IMR-90 (cell line): ENCODE data around the gene TTC8. TPM values are rescaled to one million over a fixed set of nuclear protein-coding genes. Genes with fewer than 3 reads are reported as not detected.

Experiments
- ATAC-seq: fragments of 200-7000 bp; cut with Tn5 transposase; 2 replicates; pipeline ENCODE4 v1.9.1; 2020; ENCODE audit warnings: low read depth, mild to moderate bottlenecking, moderate library complexity
- BruUV-seq: library from RNA; stranded (reverse); fragments of 400-500 nt; replicated peaks from 2 replicates; lab custom pipeline; 2021; lab: Mats Ljungman, UMichigan
- CTCF ChIA-PET: fragments of 300-600 bp; formaldehyde crosslinking; extraction: SDS; loops from one replicate; lab custom pipeline; 2021; ENCODE audit warnings: antibody characterized with exemption; lab: Yijun Ruan, JAX
- POLR2A ChIA-PET: fragments of 300-600 bp; sonication (Branson Sonifier 250); formaldehyde crosslinking; loops from one replicate; lab custom pipeline; 2022; ENCODE audit warnings: antibody characterized with exemption; ENCODE audit not compliant: unreplicated experiment; lab: Charles Lee
- DNase-seq: peaks from one replicate; pipeline ENCODE4 v3.0.0; 2013
- H2AFZ ChIP-seq: replicated peaks from 2 replicates; pipeline ENCODE3; 2013; ENCODE audit warnings: low read length, mild to moderate bottlenecking; ENCODE audit not compliant: poor library complexity
- H2AK5ac ChIP-seq: 2 replicates; pipeline ENCODE4 v1.6.1; 2013; ENCODE audit warnings: low read depth, low read length, inconsistent platforms
- H2AK9ac ChIP-seq: replicated peaks from 2 replicates; pipeline ENCODE3; 2013; ENCODE audit warnings: mild to moderate bottlenecking, low read depth, low read length, moderate library complexity; ENCODE audit not compliant: poor library complexity
- H2BK120ac ChIP-seq: 2 replicates; pipeline ENCODE4 v1.6.1; 2013; ENCODE audit warnings: low read depth, low read length, inconsistent platforms
- H2BK15ac ChIP-seq: 3 replicates; pipeline ENCODE4 v1.6.1; 2013; ENCODE audit warnings: low read depth, low read length, inconsistent platforms
- H2BK20ac ChIP-seq: 2 replicates; pipeline ENCODE4 v1.6.1; 2013; ENCODE audit warnings: low read depth, mild to moderate bottlenecking, inconsistent platforms, low read length, moderate library complexity
- H2BK5ac ChIP-seq: 2 replicates; pipeline ENCODE4 v1.6.1; 2013; ENCODE audit warnings: mild to moderate bottlenecking, low read depth, low read length, inconsistent platforms; ENCODE audit not compliant: poor library complexity, severe bottlenecking
- H3K14ac ChIP-seq: replicated peaks from 2 replicates; pipeline ENCODE4 v1.6.1; 2013; ENCODE audit warnings: low read depth, low read length, inconsistent platforms
- H3K18ac ChIP-seq: 2 replicates; pipeline ENCODE4 v1.6.1; 2013; ENCODE audit warnings: low read depth, low read length, control low read depth
- H3K23ac ChIP-seq: 2 replicates; pipeline ENCODE4 v1.6.1; 2013; ENCODE audit warnings: low read depth, low read length, inconsistent platforms
- H3K27ac ChIP-seq: 2 replicates; pipeline ENCODE4 v1.5.1; 2013; ENCODE audit warnings: mild to moderate bottlenecking, control low read depth, low read length; ENCODE audit not compliant: insufficient read depth
- H3K27me3 ChIP-seq: 2 replicates; pipeline ENCODE4 v1.6.1; 2013; ENCODE audit warnings: low read length; ENCODE audit not compliant: control insufficient read depth, insufficient read depth
- H3K36me3 ChIP-seq: 2 replicates; pipeline ENCODE4 v1.6.1; 2013; ENCODE audit warnings: low read length, mixed read lengths; ENCODE audit not compliant: control insufficient read depth, insufficient read depth
- H3K4ac ChIP-seq: 2 replicates; pipeline ENCODE4 v1.6.1; 2013; ENCODE audit warnings: low read depth, low read length, inconsistent platforms
- H3K4me1 ChIP-seq: 2 replicates; pipeline ENCODE4 v1.6.1; 2013; ENCODE audit warnings: low read length, mixed read lengths; ENCODE audit not compliant: control insufficient read depth, insufficient read depth
- H3K4me2 ChIP-seq: 2 replicates; pipeline ENCODE4 v1.6.1; 2013; ENCODE audit warnings: low read depth, mild to moderate bottlenecking, control low read depth, low read length, moderate library complexity
- H3K4me3 ChIP-seq: 2 replicates; pipeline ENCODE4 v1.5.1; 2013; ENCODE audit warnings: low read depth, mild to moderate bottlenecking, control low read depth, low read length, moderate library complexity; ENCODE audit not compliant: insufficient read depth
- H3K56ac ChIP-seq: 2 replicates; pipeline ENCODE4 v1.6.1; 2013; ENCODE audit warnings: low read length, inconsistent platforms; ENCODE audit not compliant: insufficient read depth; ENCODE audit errors: extremely low read depth
- H3K79me1 ChIP-seq, 2 experiments: 2 replicates each; pipeline ENCODE4 v1.6.1; 2013; ENCODE audit warnings: low read length in 2 of 2, inconsistent platforms in 1 of 2, low read depth in 1 of 2
- H3K9ac ChIP-seq: 2 replicates; pipeline ENCODE4 v1.6.1; 2013; ENCODE audit warnings: low read depth, low read length, control low read depth
- H3K9me1 ChIP-seq: 2 replicates; pipeline ENCODE4 v1.6.1; 2013; ENCODE audit warnings: low read length, inconsistent platforms; ENCODE audit not compliant: insufficient read depth
- H3K9me3 ChIP-seq: 2 replicates; pipeline ENCODE4 v1.6.1; 2013; ENCODE audit warnings: low read length; ENCODE audit not compliant: control insufficient read depth, insufficient read depth
- H4K20me1 ChIP-seq: 2 replicates; pipeline ENCODE4 v1.6.1; 2013; ENCODE audit warnings: low read length, inconsistent platforms; ENCODE audit not compliant: insufficient read depth
- H4K5ac ChIP-seq: 2 replicates; pipeline ENCODE4 v1.6.1; 2013; ENCODE audit warnings: mild to moderate bottlenecking, low read depth, low read length, control low read depth
- H4K8ac ChIP-seq, 2 experiments: 2 replicates each; pipeline ENCODE4 v1.6.1; 2013; ENCODE audit warnings: low read depth in 2 of 2, low read length in 2 of 2, control low read depth in 1 of 2, inconsistent platforms in 1 of 2
- H4K91ac ChIP-seq: 2 replicates; pipeline ENCODE4 v1.6.1; 2013; ENCODE audit warnings: low read depth, low read length, inconsistent platforms; ENCODE audit not compliant: insufficient read depth
- BHLHE40 ChIP-seq: fragments of 150-350 bp; IDR thresholded peaks from 2 replicates; pipeline ENCODE4 v1.6.1; 2016; ENCODE audit warnings: mild to moderate bottlenecking, low read depth, low read length
- CEBPB ChIP-seq: IDR thresholded peaks from 2 replicates; pipeline ENCODE4 v1.6.1; 2012; ENCODE audit warnings: low read depth, low read length, improper control_type of control experiment
- CHD1 ChIP-seq: IDR thresholded peaks from 2 replicates; pipeline ENCODE4 v1.6.1; 2012; ENCODE audit warnings: low read depth, low read length, improper control_type of control experiment
- FOS ChIP-seq: fragments of 150-350 bp; IDR thresholded peaks from 2 replicates; pipeline ENCODE4 v1.6.1; 2016; ENCODE audit warnings: low read depth, low read length
- MAFK ChIP-seq: IDR thresholded peaks from 2 replicates; pipeline ENCODE4 v1.6.1; 2012; ENCODE audit warnings: low read depth, low read length, improper control_type of control experiment
- MAZ ChIP-seq: IDR thresholded peaks from 2 replicates; pipeline ENCODE4 v1.6.1; 2012; ENCODE audit warnings: low read depth, mild to moderate bottlenecking, low read length, improper control_type of control experiment, moderate library complexity, borderline replicate concordance
- MXI1 ChIP-seq: IDR thresholded peaks from 2 replicates; pipeline ENCODE4 v1.6.1; 2012; ENCODE audit warnings: low read depth, mild to moderate bottlenecking, low read length, moderate library complexity, borderline replicate concordance
- NFE2L2 ChIP-seq: fragments of 150-350 bp; IDR thresholded peaks from 2 replicates; pipeline ENCODE4 v1.6.1; 2016; ENCODE audit warnings: low read depth, mild to moderate bottlenecking, low read length
- POLR2A ChIP-seq: IDR thresholded peaks from 2 replicates; pipeline ENCODE4 v1.6.1; 2012; ENCODE audit warnings: mild to moderate bottlenecking, low read depth, low read length
- RAD21 ChIP-seq: IDR thresholded peaks from 2 replicates; pipeline ENCODE4 v1.6.1; 2012; ENCODE audit warnings: low read length, improper control_type of control experiment
- RCOR1 ChIP-seq: IDR thresholded peaks from 2 replicates; pipeline ENCODE4 v1.6.1; 2012; ENCODE audit warnings: mild to moderate bottlenecking, low read length, improper control_type of control experiment; ENCODE audit not compliant: insufficient replicate concordance
- RFX5 ChIP-seq: IDR thresholded peaks from 2 replicates; pipeline ENCODE4 v1.8.0; 2012; ENCODE audit warnings: low read depth, mild to moderate bottlenecking, low read length, moderate library complexity
- SMC3 ChIP-seq: fragments of 150-350 bp; IDR thresholded peaks from 2 replicates; pipeline ENCODE4 v1.6.1; 2016; ENCODE audit warnings: low read depth, mild to moderate bottlenecking, antibody characterized with exemption, low read length, moderate library complexity
- USF2 ChIP-seq: fragments of 150-350 bp; IDR thresholded peaks from 2 replicates; pipeline ENCODE4 v1.6.1; 2017; ENCODE audit warnings: mild to moderate bottlenecking, antibody characterized with exemption, low read length, low read depth
- WGBS, 2 experiments: methylation state at CpG; one replicate each; pipeline versions ENCODE4 v1.1.5 to v1.1.7; 2013; ENCODE audit warnings: missing lambda C conversion rate in 2 of 2; ENCODE audit not compliant: insufficient read length in 1 of 2; ENCODE audit errors: extremely low coverage in 2 of 2; 5-methylcytosine and 5-hydroxymethylcytosine counted together
- dilution Hi-C: fragments of 300-500 bp; cut with HindIII; formaldehyde crosslinking; loops from one replicate; pipeline ENCODE4 v1.14.3; 2018; ENCODE audit warnings: low sequenced_read_pairs; ENCODE audit not compliant: unreplicated experiment
- in situ Hi-C: fragments of 300-500 bp; cut with MboI; formaldehyde crosslinking; loops from 3 replicates; pipeline ENCODE4 v1.14.3; 2019; ENCODE audit warnings: low sequenced_read_pairs, inconsistent platforms, mixed read lengths
- intact Hi-C: fragments of 100-400 bp; cut with micrococcal nuclease; formaldehyde crosslinking; loops from 2 replicates; pipeline ENCODE4 v1.10.0; 2022
- polyA plus RNA-seq, 3 experiments: library from polyadenylated mRNA; depleted of rRNA; stranded (reverse); fragments of >200 nt; gene quantifications; 2 replicates each; pipeline ENCODE4 v1.2.3, GENCODE V29; 2012; ENCODE audit warnings: low replicate concordance in 1 of 3
- total RNA-seq: library from RNA; depleted of rRNA; stranded (reverse); fragments of >200 nt; gene quantifications from 2 replicates; pipeline ENCODE4 v1.2.3, GENCODE V29; 2012
- TF ChIP-seq, protein P1 (sequence below): fragments of 150-350 bp; IDR thresholded peaks from 2 replicates; pipeline ENCODE4 v1.6.1; 2016; ENCODE audit warnings: low read depth, mild to moderate bottlenecking, low read length, moderate library complexity, borderline replicate concordance
- TF ChIP-seq, protein P2 (sequence below): conservative IDR thresholded peaks from 2 replicates; pipeline ENCODE4 v1.5.1; 2012; ENCODE audit warnings: mild to moderate bottlenecking, low read depth, low read length, improper control_type of control experiment

TTC8 gene
- total and polyA plus RNA-seq, 2 of the 4 experiments (the other 2 are of a cell fraction): 48.9 to 84.2 TPM

DNA sequence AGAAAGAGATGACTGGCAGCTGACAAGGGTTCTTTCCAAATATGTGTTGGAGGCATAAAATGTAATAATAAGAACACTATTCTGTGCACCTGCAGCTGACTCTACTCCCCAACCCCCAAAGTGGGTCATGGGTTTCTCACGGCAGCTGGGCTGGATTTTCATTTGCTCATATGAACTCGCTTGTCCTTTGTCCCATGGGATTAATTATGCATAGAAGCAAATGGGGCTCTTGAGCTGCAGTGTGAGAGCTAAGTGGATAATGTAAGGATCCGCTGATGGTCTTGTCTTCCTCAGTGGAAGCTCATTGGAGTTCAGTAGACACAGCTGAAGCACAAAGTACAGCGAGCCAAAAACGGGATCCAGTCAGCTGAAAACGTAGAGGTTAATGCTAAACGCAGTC, 46.3 kb downstream of the TTC8 start:
- H2BK120ac ChIP-seq: no peak overlapping the region; the same call in 1 of the 2 replicates
- no peak overlapping the region for H3K27ac ChIP-seq
- H3K36me3 ChIP-seq: peaks cover 15% of the 10 kb centered on the region
- no peak overlapping the region for H4K91ac ChIP-seq
- in situ Hi-C loops: no loop called here
- no peak overlapping the region for H3K14ac ChIP-seq
- no peaks in the 10 kb centered on the region for H3K27me3 ChIP-seq
- no peak overlapping the region for H2AK9ac ChIP-seq
- intact Hi-C loops: no loop called here
- DNase-seq (no peak), ATAC-seq (no peak)
- no peaks in the 10 kb centered on the region for H3K9me3 ChIP-seq
- H3K18ac ChIP-seq: no peak overlapping the region; the same call in 1 of the 2 replicates
- no peaks in the 10 kb centered on the region for H4K20me1 ChIP-seq
- no peak overlapping the region for H3K56ac ChIP-seq
- no peak overlapping the region for H3K4me3 ChIP-seq
- peaks cover 2% of the 10 kb centered on the region for H3K4me1 ChIP-seq
- no peak overlapping the region for H4K5ac ChIP-seq
- no peak overlapping the region for H2AFZ ChIP-seq
- peak overlapping the region; percentile 29; the same call in 1 of the 2 replicates for H3K4ac ChIP-seq
- no peak overlapping the region; the same call in 1 of the 2 replicates for H2AK5ac ChIP-seq
- no peak overlapping the region for H4K8ac ChIP-seq
- H2BK15ac ChIP-seq: no peak overlapping the region
- H3K9ac ChIP-seq: no peak overlapping the region
- no TSS peak for BruUV-seq
- peaks cover 3% of the 10 kb centered on the region for H3K9me1 ChIP-seq
- TF ChIP-seq RCOR1: no peak
- TF ChIP-seq USF2: no peak
- TF ChIP-seq SMC3: no peak
- TF ChIP-seq MXI1: no peak
- TF ChIP-seq, protein P1, sequence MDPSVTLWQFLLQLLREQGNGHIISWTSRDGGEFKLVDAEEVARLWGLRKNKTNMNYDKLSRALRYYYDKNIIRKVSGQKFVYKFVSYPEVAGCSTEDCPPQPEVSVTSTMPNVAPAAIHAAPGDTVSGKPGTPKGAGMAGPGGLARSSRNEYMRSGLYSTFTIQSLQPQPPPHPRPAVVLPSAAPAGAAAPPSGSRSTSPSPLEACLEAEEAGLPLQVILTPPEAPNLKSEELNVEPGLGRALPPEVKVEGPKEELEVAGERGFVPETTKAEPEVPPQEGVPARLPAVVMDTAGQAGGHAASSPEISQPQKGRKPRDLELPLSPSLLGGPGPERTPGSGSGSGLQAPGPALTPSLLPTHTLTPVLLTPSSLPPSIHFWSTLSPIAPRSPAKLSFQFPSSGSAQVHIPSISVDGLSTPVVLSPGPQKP: no peak
- no peak for TF ChIP-seq RAD21
- no peak for TF ChIP-seq CEBPB
- TF ChIP-seq CHD1: no peak
- TF ChIP-seq RFX5: no peak
- no peak for TF ChIP-seq FOS
- TF ChIP-seq POLR2A: no peak
- no peak for TF ChIP-seq MAFK
- no peak for TF ChIP-seq MAZ
- TF ChIP-seq, protein P2, sequence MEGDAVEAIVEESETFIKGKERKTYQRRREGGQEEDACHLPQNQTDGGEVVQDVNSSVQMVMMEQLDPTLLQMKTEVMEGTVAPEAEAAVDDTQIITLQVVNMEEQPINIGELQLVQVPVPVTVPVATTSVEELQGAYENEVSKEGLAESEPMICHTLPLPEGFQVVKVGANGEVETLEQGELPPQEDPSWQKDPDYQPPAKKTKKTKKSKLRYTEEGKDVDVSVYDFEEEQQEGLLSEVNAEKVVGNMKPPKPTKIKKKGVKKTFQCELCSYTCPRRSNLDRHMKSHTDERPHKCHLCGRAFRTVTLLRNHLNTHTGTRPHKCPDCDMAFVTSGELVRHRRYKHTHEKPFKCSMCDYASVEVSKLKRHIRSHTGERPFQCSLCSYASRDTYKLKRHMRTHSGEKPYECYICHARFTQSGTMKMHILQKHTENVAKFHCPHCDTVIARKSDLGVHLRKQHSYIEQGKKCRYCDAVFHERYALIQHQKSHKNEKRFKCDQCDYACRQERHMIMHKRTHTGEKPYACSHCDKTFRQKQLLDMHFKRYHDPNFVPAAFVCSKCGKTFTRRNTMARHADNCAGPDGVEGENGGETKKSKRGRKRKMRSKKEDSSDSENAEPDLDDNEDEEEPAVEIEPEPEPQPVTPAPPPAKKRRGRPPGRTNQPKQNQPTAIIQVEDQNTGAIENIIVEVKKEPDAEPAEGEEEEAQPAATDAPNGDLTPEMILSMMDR: no peak
- TF ChIP-seq BHLHE40: no peak
- TF ChIP-seq NFE2L2: no peak
- H3K4me2 ChIP-seq: no peak overlapping the region
- no peak overlapping the region for H2BK20ac ChIP-seq
- WGBS, 2 experiments: 100% methylated on average over 3 of the region's 7 CpGs; no CpG with 5 or more reads in 1 of the 2 experiments
- peaks cover 0 to 8% of the 10 kb centered on the region in 2 experiments; a peak in 2 of 4 replicates for H3K79me1 ChIP-seq
- dilution Hi-C loops: no loop called here
- ChIA-PET CTCF (no interaction called here), POLR2A (no interaction called here)
- no peak overlapping the region for H2BK5ac ChIP-seq
- H3K23ac ChIP-seq: peak overlapping the region; percentile 38; the same call in 1 of the 2 replicates
